H1 (cell line): ENCODE data around the gene FADS2. TPM values are rescaled to one million over a fixed set of nuclear protein-coding genes. Genes with fewer than 3 reads are reported as not detected.

Source experiments
- CHD2 ChIP-seq: IDR thresholded peaks from 2 replicates; pipeline ENCODE4 v1.6.1; 2012; ENCODE audit warnings: low read length, improper control_type of control experiment
- CTBP2 ChIP-seq: IDR thresholded peaks from 2 replicates; pipeline ENCODE4 v1.7.0; 2011; ENCODE audit warnings: borderline replicate concordance, mild to moderate bottlenecking, moderate library complexity, mixed read lengths, low read length; ENCODE audit not compliant: insufficient read depth, insufficient read length
- EP300 ChIP-seq, 2 experiments: IDR thresholded peaks; 1 replicate in 1 of 2; 2 replicates in 1 of 2; pipeline ENCODE4 v1.6.1; 2011 to 2012; ENCODE audit warnings: low read depth in 2 of 2, low read length in 2 of 2, mild to moderate bottlenecking in 2 of 2, borderline replicate concordance in 1 of 2, inconsistent platforms in 1 of 2, moderate library complexity in 1 of 2
- polyA plus RNA-seq, 7 experiments: library from polyadenylated mRNA; depleted of rRNA in 3 of 7; stranded (reverse) in 5 of 7; unstranded in 2 of 7; fragments of >200 nt in 5 of 7; fragments of 200-250 nt in 2 of 7; gene quantifications; 1 replicate in 5 of 7; 2 replicates in 1 of 7; 4 replicates in 1 of 7; pipeline versions ENCODE4 v1.2.1 to v1.2.3, GENCODE V29; 2011 to 2013; ENCODE audit warnings: missing spikeins in 2 of 7, mixed read lengths in 2 of 7
- total RNA-seq: library from RNA; stranded (reverse); fragmentation: NEBNext Ultra II Directional; extraction: Animal tissue kit (Norgen Biotek cat#: 25700); gene quantifications from 2 replicates; pipeline ENCODE4 v1.2.1, GENCODE V29; 2021

The FADS2 gene
- total and polyA plus RNA-seq, 2 of the 8 experiments (the other 6 are each of a cell fraction or from before 2014, with no cell fraction given), result 499 to 701 TPM

GRCh38 chr11:61780581-61781162 lies 47.4 kb upstream of the FADS2 start (continued):
- TF ChIP-seq CTBP2, result no peak
- no peak for TF ChIP-seq EP300 (IDR thresholded peaks at IDR 0.05; ENCODE audit: borderline replicate concordance in 1 of 2, low read depth in 2 of 2, low read length in 2 of 2)
- no peak for TF ChIP-seq CHD2
